Effector CD4-positive, alpha-beta T cell (primary cell): ENCODE measurements around the gene MED20.
"Not testable (repeated sequence)": the region's sequence is repeated elsewhere in the genome, so short reads cannot be mapped to it uniquely, and the experiment has no call there.

ENCODE experiments used
- DNase-seq: peaks from one replicate; pipeline ENCODE4 v3.0.0-alpha.2; 2020
- total RNA-seq: gene quantifications from one replicate; lab custom pipeline; 2026; lab: John Stamatoyannopoulos, UW

The MED20 gene
- total RNA-seq, result 2.1 reads per million, percentile 4 among the genes with 10 or more reads in this experiment

GRCh38 chr6:41920921-41921711 is at the start of gene MED20, which contains the start of gene BYSL:
TSS of gene MED20 (minus strand) at chr6:41921139. CDS start at chr6:41921018, 121 bp downstream.
TSS of gene BYSL (plus strand) at chr6:41921499. CDS start at chr6:41921563, 64 bp downstream.
- DNase-seq, result peak; percentile 91

- DNase-seq, result no peak
Observed at GRCh38 chr6:41970436-41970846, 49.5 kb upstream of the MED20 start.

GRCh38 chr6:41967312-41968287 is 46.7 kb upstream of the MED20 start:
- DNase-seq, result no peak

GRCh38 chr6:41966961-41967311 is 46.0 kb upstream of the MED20 start:
- DNase-seq, result no peak

- DNase-seq, result no peak
Observed at GRCh38 chr6:41966214-41966920, 45.4 kb upstream of the MED20 start.

- no peak for DNase-seq
Observed at GRCh38 chr6:41965429-41966213, 44.7 kb upstream of the MED20 start.

GRCh38 chr6:41964201-41964887 is 43.4 kb upstream of the MED20 start:
- no peak for DNase-seq

GRCh38 chr6:41963371-41963770 is 42.4 kb upstream of the MED20 start:
- DNase-seq, result no peak

GRCh38 chr6:41960028-41960427 is 39.1 kb upstream of the MED20 start:
- no peak for DNase-seq

- DNase-seq, result no peak
Observed at GRCh38 chr6:41958022-41958856, 37.3 kb upstream of the MED20 start.

GRCh38 chr6:41957117-41957516 is 36.2 kb upstream of the MED20 start:
- DNase-seq, result no peak

- no peak for DNase-seq
Observed at GRCh38 chr6:41955412-41955811, 34.5 kb upstream of the MED20 start.

- no peak for DNase-seq
Observed at GRCh38 chr6:41954668-41955067, 33.7 kb upstream of the MED20 start.

GRCh38 chr6:41947581-41948220 is 26.8 kb upstream of the MED20 start:
- DNase-seq, result no peak

GRCh38 chr6:41943456-41943855 is 22.5 kb upstream of the MED20 start:
- DNase-seq, result no peak

- not testable (repeated sequence) for DNase-seq
Observed at GRCh38 chr6:41942882-41943281, 21.9 kb upstream of the MED20 start.

- peak; percentile 35 for DNase-seq
Observed at GRCh38 chr6:41942067-41942851, 21.3 kb upstream of the MED20 start.

GRCh38 chr6:41941280-41942066 is 20.5 kb upstream of the MED20 start, which contains the start of gene CCND3:
TSS of gene CCND3 (minus strand) at chr6:41941808. CDS start at chr6:41941649, 159 bp downstream.
- DNase-seq, result peak; percentile 76
